ENCODE measurements around the gene COL15A1. TPM values are rescaled to one million over a fixed set of nuclear protein-coding genes. Genes with fewer than 3 reads are reported as not detected.

Gene COL15A1
- total and polyA plus RNA-seq, 4 experiments from 2014 or later = not detected

DNA sequence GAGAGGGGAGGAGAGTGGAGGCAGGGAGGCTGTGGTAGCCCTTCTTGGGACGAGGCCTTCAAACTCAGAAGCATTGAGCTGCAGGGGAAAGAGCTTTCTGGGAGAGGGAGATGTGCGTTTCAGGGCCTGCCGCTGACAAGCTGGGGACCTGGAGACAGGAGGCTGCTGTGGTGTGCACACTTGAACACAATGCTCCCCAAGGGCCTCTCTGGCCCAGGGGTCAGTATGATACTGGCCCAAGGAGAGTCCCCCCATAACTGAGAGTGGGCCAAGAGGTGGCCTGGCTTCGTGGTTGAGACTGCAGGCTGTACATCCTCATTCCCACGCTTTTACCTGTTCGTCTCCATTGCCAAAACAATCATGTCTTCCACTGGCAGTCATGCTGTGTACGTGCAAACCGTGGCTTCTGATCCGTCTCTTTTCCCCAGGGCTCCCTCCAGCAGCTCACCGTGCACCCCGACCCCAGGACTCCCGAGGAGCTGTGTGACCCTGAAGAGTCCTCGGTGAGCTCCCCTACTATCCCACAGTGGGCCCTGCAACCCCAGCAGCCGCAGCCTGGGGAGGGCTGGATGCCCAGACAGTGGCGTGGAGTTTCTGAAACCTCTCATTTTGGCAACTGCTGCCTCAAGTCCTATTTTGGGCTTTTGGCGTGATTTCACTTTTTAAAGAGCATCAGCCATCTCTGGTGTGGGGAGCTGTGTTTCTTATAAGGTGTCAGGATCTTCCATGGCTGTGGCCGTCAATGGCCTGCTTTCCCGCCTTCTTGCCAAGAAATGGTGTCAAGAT is 43.4 kb downstream of the COL15A1 start:
- Mint-ChIP-seq H3K27ac (no peak overlapping the region), H3K9me3 (peaks cover 0 to 3% (median 0%) of the 10 kb centered on the region in 8 donors)

DNA sequence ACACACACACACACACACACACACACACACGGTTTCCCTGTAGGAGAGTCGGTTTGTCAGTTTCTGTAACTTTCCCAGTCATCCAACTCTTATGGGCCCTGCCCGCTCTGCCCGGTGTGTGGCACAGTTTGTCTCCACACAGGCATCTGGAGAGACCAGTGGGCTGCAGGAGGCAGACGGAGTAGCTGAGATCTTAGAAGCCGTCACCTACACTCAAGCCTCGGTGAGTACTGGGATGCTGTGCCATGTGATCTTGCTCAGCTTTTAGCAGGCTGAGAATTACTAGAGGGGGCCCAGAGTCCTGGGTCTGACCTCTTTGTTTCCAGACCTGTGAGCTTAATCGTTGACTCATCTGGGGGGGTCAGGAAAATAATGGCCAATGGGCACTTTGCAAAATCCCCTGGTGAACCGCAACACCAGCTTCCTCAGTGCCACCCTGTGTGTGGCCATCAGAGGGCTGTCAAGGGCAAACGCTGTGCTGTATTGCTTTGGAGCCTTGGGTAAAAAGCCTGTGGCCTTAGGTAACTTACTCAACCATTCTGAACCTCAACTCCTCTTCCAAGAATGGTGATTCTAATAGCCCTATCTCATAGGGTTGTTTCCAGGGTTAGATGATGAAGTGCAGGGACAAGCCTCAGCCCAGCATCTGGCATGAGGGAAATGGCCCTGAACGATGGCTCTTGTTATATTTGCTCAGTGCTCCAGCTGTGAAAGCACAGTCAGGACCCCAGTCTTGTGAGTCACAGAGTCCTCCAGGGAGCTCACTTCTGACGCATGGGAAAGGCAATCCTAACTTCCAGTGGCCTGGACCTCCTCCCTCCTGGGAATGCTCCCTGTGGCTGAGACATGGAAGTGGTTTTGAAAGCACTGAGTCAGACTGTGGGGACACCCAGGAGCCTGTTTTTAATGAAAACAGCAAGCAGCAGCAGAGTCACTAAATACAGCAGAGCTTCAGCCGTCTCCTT is 45.6 kb downstream of the COL15A1 start:
- H3K9me3 Mint-ChIP-seq = peaks cover 0 to 3% (median 0%) of the 10 kb centered on the region in 8 donors
- H3K4me1 Mint-ChIP-seq = peaks cover 3 to 6% (median 5%) of the 10 kb centered on the region in 4 donors
- POLR2A ChIA-PET (ENCODE audit: partially characterized antibody) = no interaction called here
- no peaks in the 10 kb centered on the region for H3K9me3 ChIP-seq (ENCODE audit: control insufficient read depth in 1 of 2, low read length in 2 of 2)
- H3K27me3 ChIP-seq (ENCODE audit: insufficient read depth, low read length) = no peaks in the 10 kb centered on the region
- CTCF ChIA-PET (ENCODE audit: partially characterized antibody) = interaction anchor here (1.0 to 3.4 kb wide), 2 partner anchors 10 to 14 kb away, joined by 3 to 20 read pairs; no protein-coding TSS in a partner anchor
- no peaks in the 10 kb centered on the region for H3K36me3 ChIP-seq (ENCODE audit: insufficient read depth, low read length)
- H3K4me3 ChIP-seq (ENCODE audit: low read length in 2 of 2) = no peak overlapping the region
- H3K27ac ChIP-seq (ENCODE audit: low read depth, low read length) = no peak overlapping the region
- DNase-seq = no peak
- H3K4me1 ChIP-seq (ENCODE audit: insufficient read depth, low read length) = no peaks in the 10 kb centered on the region
- peaks cover 0 to 5% of the 10 kb centered on the region in 2 donors for H3K27me3 Mint-ChIP-seq
- no peak overlapping the region for H3K4me3 Mint-ChIP-seq
- peak overlapping the region in 1 of 7 donors; percentile 36 for H3K27ac Mint-ChIP-seq
- intact Hi-C loops (cut with micrococcal nuclease) = no loop called here
- no peaks in the 10 kb centered on the region for H3K36me3 Mint-ChIP-seq

More for the DNA sequence above, 43.4 kb downstream of the COL15A1 start:
- no peak overlapping the region for H3K4me3 Mint-ChIP-seq
- intact Hi-C loops (cut with micrococcal nuclease) = no loop called here
- no peaks in the 10 kb centered on the region for H3K36me3 Mint-ChIP-seq
- H3K27me3 ChIP-seq (ENCODE audit: insufficient read depth, low read length) = no peaks in the 10 kb centered on the region
- ChIA-PET POLR2A (ENCODE audit: partially characterized antibody) (no interaction called here), CTCF (ENCODE audit: partially characterized antibody) (interaction anchor here (0.8 to 1.7 kb wide), 4 partner anchors 10 to 14 kb away, joined by 4 to 5 read pairs (median 4); no protein-coding TSS in a partner anchor)
- peaks cover 0 to 6% (median 0%) of the 10 kb centered on the region in 4 donors for H3K4me1 Mint-ChIP-seq
- H3K4me3 ChIP-seq (ENCODE audit: low read length in 2 of 2) = no peak overlapping the region
- no peak for DNase-seq
- H3K27ac ChIP-seq (ENCODE audit: low read depth, low read length) = no peak overlapping the region
- no peaks in the 10 kb centered on the region for H3K36me3 ChIP-seq (ENCODE audit: insufficient read depth, low read length)
- H3K27me3 Mint-ChIP-seq = peaks cover 0 to 3% of the 10 kb centered on the region in 2 donors
- H3K4me1 ChIP-seq (ENCODE audit: insufficient read depth, low read length) = no peaks in the 10 kb centered on the region
- no peaks in the 10 kb centered on the region for H3K9me3 ChIP-seq (ENCODE audit: control insufficient read depth in 1 of 2, low read length in 2 of 2)

DNA sequence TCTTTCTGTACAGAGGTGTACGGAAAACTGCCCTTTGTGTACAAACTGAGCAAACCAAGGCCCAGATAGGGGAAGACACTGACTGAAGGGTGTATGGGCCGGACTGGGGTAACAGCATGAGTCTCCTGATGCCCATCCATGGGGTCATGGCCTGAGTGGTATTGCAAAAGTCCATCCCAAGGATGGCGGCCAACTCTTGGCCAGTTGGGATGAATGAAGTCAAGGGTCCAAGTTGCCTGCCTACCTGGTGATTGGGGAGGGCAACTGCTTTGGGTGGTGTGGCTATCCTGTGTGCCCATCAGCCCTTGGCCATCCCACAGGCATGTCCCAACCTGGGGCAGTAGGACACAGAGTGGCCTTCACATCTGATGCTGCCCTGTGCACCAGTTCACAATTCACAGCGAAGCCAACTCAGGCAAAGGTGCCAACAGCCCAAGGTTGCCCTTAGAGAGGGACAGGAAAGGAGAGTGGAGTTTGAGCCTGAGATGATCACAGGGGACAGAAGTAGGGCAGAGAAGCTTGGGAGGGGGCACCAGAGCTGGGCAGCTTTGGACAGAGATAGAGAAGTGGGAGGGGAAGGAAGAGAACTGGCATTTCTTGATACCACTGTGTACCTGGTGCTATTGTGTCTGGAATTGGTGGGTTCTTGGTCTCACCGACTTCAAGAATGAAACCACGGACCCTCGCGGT is 46.6 kb downstream of the COL15A1 start:
- H3K27me3 Mint-ChIP-seq = peaks cover 3 to 5% of the 10 kb centered on the region in 2 donors
- no peak overlapping the region for H3K4me3 ChIP-seq (ENCODE audit: low read length in 2 of 2)
- no peaks in the 10 kb centered on the region for H3K36me3 ChIP-seq (ENCODE audit: insufficient read depth, low read length)
- no peak overlapping the region for H3K27ac ChIP-seq (ENCODE audit: low read depth, low read length)
- peaks cover 0 to 3% (median 0%) of the 10 kb centered on the region in 8 donors for H3K9me3 Mint-ChIP-seq
- H3K4me1 ChIP-seq (ENCODE audit: insufficient read depth, low read length) = no peaks in the 10 kb centered on the region
- DNase-seq = no peak
- H3K27ac Mint-ChIP-seq = peak overlapping the region in 1 of 7 donors; percentile 36
- no peaks in the 10 kb centered on the region for H3K36me3 Mint-ChIP-seq
- H3K27me3 ChIP-seq (ENCODE audit: insufficient read depth, low read length) = no peaks in the 10 kb centered on the region
- peak overlapping the region in 1 of 8 donors; percentile 9 for H3K4me3 Mint-ChIP-seq
- intact Hi-C loops (cut with micrococcal nuclease) = no loop called here
- CTCF ChIA-PET (ENCODE audit: partially characterized antibody) = interaction anchor here (1.0 to 3.4 kb wide), 3 partner anchors 9 to 15 kb away, joined by 3 to 20 read pairs (median 4); no protein-coding TSS in a partner anchor
- H3K9me3 ChIP-seq (ENCODE audit: control insufficient read depth in 1 of 2, low read length in 2 of 2) = no peaks in the 10 kb centered on the region
- peaks cover 3 to 6% (median 5%) of the 10 kb centered on the region in 4 donors for H3K4me1 Mint-ChIP-seq
- POLR2A ChIA-PET (ENCODE audit: partially characterized antibody) = no interaction called here

DNA sequence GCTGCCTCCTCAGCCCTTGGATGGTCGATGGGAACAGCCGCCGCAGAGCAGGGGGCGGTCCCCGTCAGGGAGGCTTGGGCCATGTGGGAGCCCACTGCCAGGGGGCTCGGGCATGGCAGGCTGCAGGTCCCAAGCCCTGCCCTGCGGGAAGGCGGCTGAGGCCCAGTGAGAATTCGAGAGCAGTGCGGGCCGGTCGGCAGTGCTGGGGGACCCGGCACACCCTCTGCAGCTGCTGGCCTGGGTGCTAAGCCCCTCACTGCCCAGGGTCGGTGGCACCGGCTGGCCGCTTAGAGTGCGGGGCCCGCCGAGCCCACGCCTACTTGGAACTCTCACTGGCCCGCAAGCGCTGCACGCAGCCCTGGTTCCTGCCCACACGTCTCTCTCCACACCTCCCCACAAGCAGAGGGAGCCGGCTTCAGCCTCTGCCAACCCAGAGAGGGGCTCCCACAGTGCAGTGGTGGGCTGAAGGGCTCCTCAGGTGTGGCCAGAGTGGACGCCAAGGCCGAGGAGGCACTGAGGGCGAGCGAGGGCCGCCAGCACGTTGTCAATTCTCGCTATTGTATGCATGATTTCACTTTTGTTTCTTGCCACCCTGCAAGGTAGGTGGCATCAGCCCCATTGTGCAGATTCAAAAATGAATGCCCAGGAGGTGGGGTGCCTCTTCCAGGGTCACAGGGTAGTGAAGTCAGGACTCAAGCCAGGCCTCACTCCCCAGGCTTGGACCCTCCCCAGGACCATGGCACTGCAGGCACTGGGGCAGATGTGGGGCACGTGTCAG is 48.6 kb downstream of the COL15A1 start:
- Histone ChIP-seq H3K27me3 (ENCODE audit: insufficient read depth, low read length) (no peaks in the 10 kb centered on the region), H3K36me3 (ENCODE audit: insufficient read depth, low read length) (no peaks in the 10 kb centered on the region), H3K9me3 (ENCODE audit: control insufficient read depth in 1 of 2, low read length in 2 of 2) (no peaks in the 10 kb centered on the region), H3K4me3 (ENCODE audit: low read length in 2 of 2) (no peak overlapping the region), H3K27ac (ENCODE audit: low read depth, low read length) (no peak overlapping the region), H3K4me1 (ENCODE audit: insufficient read depth, low read length) (no peaks in the 10 kb centered on the region)
- DNase-seq = no peak
- Mint-ChIP-seq H3K9me3 (peaks cover 0 to 3% (median 0%) of the 10 kb centered on the region in 8 donors), H3K27ac (no peak overlapping the region), H3K27me3 (peaks cover 2 to 5% of the 10 kb centered on the region in 2 donors), H3K4me1 (peaks cover 3 to 6% (median 5%) of the 10 kb centered on the region in 4 donors), H3K4me3 (no peak overlapping the region), H3K36me3 (no peaks in the 10 kb centered on the region)
- CTCF ChIA-PET (ENCODE audit: partially characterized antibody) = interaction anchor here (1.2 to 15.9 kb wide), 2 partner anchors 148 to 149 kb away, joined by 8 to 480 read pairs; no protein-coding TSS in a partner anchor
- intact Hi-C loops (cut with micrococcal nuclease) = no loop called here
- POLR2A ChIA-PET (ENCODE audit: partially characterized antibody) = no interaction called here

DNA sequence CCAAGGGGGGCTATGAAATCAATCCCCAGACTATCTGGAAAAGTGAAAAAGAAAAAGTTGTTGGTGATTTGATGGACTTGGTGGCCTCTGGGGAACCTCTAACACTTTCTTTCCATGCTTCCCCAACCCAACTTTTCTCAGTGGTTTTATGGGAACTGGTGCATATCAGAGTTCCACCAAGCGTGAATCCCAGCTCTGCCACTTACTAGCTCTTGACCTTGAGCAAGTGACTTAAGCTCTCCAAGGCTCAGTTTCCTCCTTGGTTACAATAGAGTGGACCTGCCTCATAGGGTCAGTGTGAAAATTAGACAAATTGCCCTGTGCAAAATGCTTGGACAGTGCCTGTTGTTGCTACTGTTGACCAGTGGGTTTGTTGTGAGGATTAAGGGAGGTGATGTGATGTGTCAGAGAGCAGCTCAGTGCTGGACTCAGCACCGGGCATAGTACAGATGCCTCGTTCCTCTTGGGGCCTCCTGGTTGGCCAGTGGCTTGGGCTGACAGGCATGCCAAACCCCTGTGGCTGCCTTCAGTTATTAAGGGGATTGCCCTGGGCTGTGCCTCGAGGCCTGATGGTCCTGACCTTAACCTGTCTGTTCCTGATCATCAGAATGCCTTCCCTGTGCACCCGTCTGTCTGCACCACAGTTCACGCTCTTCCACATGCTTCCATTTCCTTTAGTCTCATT is 49.3 kb downstream of the COL15A1 start:
- Mint-ChIP-seq H3K9me3 (peaks cover 0 to 3% (median 0%) of the 10 kb centered on the region in 8 donors), H3K27me3 (peaks cover 2 to 5% of the 10 kb centered on the region in 2 donors), H3K36me3 (no peaks in the 10 kb centered on the region), H3K4me1 (peaks cover 3 to 6% (median 5%) of the 10 kb centered on the region in 4 donors), H3K27ac (peak overlapping the region in 1 of 7 donors; percentile 22), H3K4me3 (no peak overlapping the region)
- Histone ChIP-seq H3K27ac (ENCODE audit: low read depth, low read length) (no peak overlapping the region), H3K36me3 (ENCODE audit: insufficient read depth, low read length) (no peaks in the 10 kb centered on the region), H3K4me1 (ENCODE audit: insufficient read depth, low read length) (no peaks in the 10 kb centered on the region), H3K27me3 (ENCODE audit: insufficient read depth, low read length) (no peaks in the 10 kb centered on the region), H3K9me3 (ENCODE audit: control insufficient read depth in 1 of 2, low read length in 2 of 2) (no peaks in the 10 kb centered on the region), H3K4me3 (ENCODE audit: low read length in 2 of 2) (no peak overlapping the region)
- POLR2A ChIA-PET (ENCODE audit: partially characterized antibody) = no interaction called here
- no peak for DNase-seq
- CTCF ChIA-PET (ENCODE audit: partially characterized antibody) = interaction anchor here (15.9 kb wide), 1 partner anchor 147 kb away, joined by 480 read pairs; no protein-coding TSS in a partner anchor
- intact Hi-C loops (cut with micrococcal nuclease) = no loop called here

GRCh38 chr9:98993570-98993945 is 49.9 kb downstream of the COL15A1 start:
- DNase-seq = no peak
- ChIA-PET POLR2A (ENCODE audit: partially characterized antibody) (no interaction called here), CTCF (ENCODE audit: partially characterized antibody) (interaction anchor here (15.9 kb wide), 1 partner anchor 147 kb away, joined by 480 read pairs; no protein-coding TSS in a partner anchor)
- intact Hi-C loops (cut with micrococcal nuclease) = no loop called here
- Mint-ChIP-seq H3K4me3 (peak overlapping the region in 1 of 8 donors; percentile 27), H3K27me3 (peaks cover 2 to 5% of the 10 kb centered on the region in 2 donors), H3K4me1 (peaks cover 4 to 9% (median 5%) of the 10 kb centered on the region in 4 donors), H3K36me3 (no peaks in the 10 kb centered on the region), H3K27ac (peak overlapping the region in 2 of 7 donors; percentile 22 to 70), H3K9me3 (peaks cover 0 to 3% (median 0%) of the 10 kb centered on the region in 8 donors)
- Histone ChIP-seq H3K4me3 (ENCODE audit: low read length in 2 of 2) (no peak overlapping the region), H3K36me3 (ENCODE audit: insufficient read depth, low read length) (no peaks in the 10 kb centered on the region), H3K27me3 (ENCODE audit: insufficient read depth, low read length) (no peaks in the 10 kb centered on the region), H3K27ac (ENCODE audit: low read depth, low read length) (no peak overlapping the region), H3K4me1 (ENCODE audit: insufficient read depth, low read length) (no peaks in the 10 kb centered on the region), H3K9me3 (ENCODE audit: control insufficient read depth in 1 of 2, low read length in 2 of 2) (no peaks in the 10 kb centered on the region)

Data from CD4-positive, alpha-beta memory T cell (primary cell).